Measurements from ENCODE around the gene LYAR.
A peak's percentile ranks its signal among the peaks of the same experiment; 100 is the strongest.
"Not testable (repeated sequence)": the region's sequence is repeated elsewhere in the genome, so short reads cannot be mapped to it uniquely, and the experiment has no call there.

LYAR gene

GRCh38 chr4:4249866-4250265, 40.1 kb downstream of the LYAR start:
- H3K4me2 ChIP-seq (ENCODE audit: low read length): no peak overlapping the region
- no peak overlapping the region for H3K18ac ChIP-seq (ENCODE audit: low read length)
- DNase-seq: no peak
- no peak overlapping the region for H3K4ac ChIP-seq (ENCODE audit: low read depth, low read length)
- no peak overlapping the region for H3K23ac ChIP-seq (ENCODE audit: low read length)
- no peak overlapping the region for H2BK120ac ChIP-seq (ENCODE audit: insufficient read depth, low read length, poor library complexity)
- WGBS (ENCODE audit: extremely low coverage, insufficient coverage, insufficient read length): no CpG with 5 or more reads among the region's 8 CpGs
- no peak overlapping the region for H2BK12ac ChIP-seq (ENCODE audit: low read length)
- H3K79me1 ChIP-seq (ENCODE audit: low read length): peaks cover 8% of the 10 kb centered on the region
- H4K12ac ChIP-seq (ENCODE audit: low read depth, low read length): no peak overlapping the region
- no peak overlapping the region for H4K8ac ChIP-seq (ENCODE audit: low read depth, low read length)
- no peak overlapping the region for H3K9ac ChIP-seq (ENCODE audit: low read length)
- H3K27me3 ChIP-seq (ENCODE audit: insufficient read depth, low read length): no peaks in the 10 kb centered on the region
- H3K9me3 ChIP-seq (ENCODE audit: insufficient read depth, low read depth, low read length): no peaks in the 10 kb centered on the region
- peaks cover 0 to 5% of the 10 kb centered on the region in 2 experiments for H3K36me3 ChIP-seq (ENCODE audit: control insufficient read depth in 1 of 2, insufficient read depth in 2 of 2, low read length in 2 of 2)
- H3K4me1 ChIP-seq (ENCODE audit: control insufficient read depth in 1 of 2, insufficient read depth in 2 of 2, low read length in 2 of 2): peaks cover 3 to 8% of the 10 kb centered on the region in 2 experiments
- no peak overlapping the region for H2BK5ac ChIP-seq (ENCODE audit: low read depth, low read length, poor library complexity)
- no peak overlapping the region for H2AK5ac ChIP-seq (ENCODE audit: low read length)
- no peak overlapping the region for H4K91ac ChIP-seq (ENCODE audit: low read depth, low read length)
- H3K14ac ChIP-seq (ENCODE audit: low read length): no peak overlapping the region
- peaks cover 4% of the 10 kb centered on the region for H3K79me2 ChIP-seq (ENCODE audit: control insufficient read depth, insufficient read depth, low read length, poor library complexity)
- no peak overlapping the region for H2AFZ ChIP-seq (ENCODE audit: insufficient read depth, low read length, poor library complexity)
- no peak overlapping the region for H3K4me3 ChIP-seq (ENCODE audit: low read depth, low read length)
- no peak overlapping the region for H3K27ac ChIP-seq (ENCODE audit: low read depth, low read length)

GRCh38 chr4:4249342-4249741, 40.6 kb downstream of the LYAR start:
- H4K12ac ChIP-seq (ENCODE audit: low read depth, low read length); H3K27me3 ChIP-seq (ENCODE audit: insufficient read depth, low read length); H2AFZ ChIP-seq (ENCODE audit: insufficient read depth, low read length, poor library complexity); H3K4me2 ChIP-seq (ENCODE audit: low read length); H3K18ac ChIP-seq (ENCODE audit: low read length); H2AK5ac ChIP-seq (ENCODE audit: low read length); H3K14ac ChIP-seq (ENCODE audit: low read length); H3K79me1 ChIP-seq (ENCODE audit: low read length); DNase-seq; H2BK120ac ChIP-seq (ENCODE audit: insufficient read depth, low read length, poor library complexity); H3K23ac ChIP-seq (ENCODE audit: low read length); H4K91ac ChIP-seq (ENCODE audit: low read depth, low read length); H3K4me3 ChIP-seq (ENCODE audit: low read depth, low read length); H2BK12ac ChIP-seq (ENCODE audit: low read length); H3K79me2 ChIP-seq (ENCODE audit: control insufficient read depth, insufficient read depth, low read length, poor library complexity); H2BK5ac ChIP-seq (ENCODE audit: low read depth, low read length, poor library complexity); H3K4me1 ChIP-seq (ENCODE audit: control insufficient read depth in 1 of 2, insufficient read depth in 2 of 2, low read length in 2 of 2); H3K4ac ChIP-seq (ENCODE audit: low read depth, low read length); H3K9me3 ChIP-seq (ENCODE audit: insufficient read depth, low read depth, low read length); H3K9ac ChIP-seq (ENCODE audit: low read length); H3K27ac ChIP-seq (ENCODE audit: low read depth, low read length): not testable (repeated sequence)
- Histone ChIP-seq H4K8ac (ENCODE audit: low read depth, low read length) (peak overlapping the region; percentile 20), H3K36me3 (ENCODE audit: control insufficient read depth in 1 of 2, insufficient read depth in 2 of 2, low read length in 2 of 2) (peaks cover 3 to 10% of the 10 kb centered on the region in 2 experiments)
- 100% methylated on average over 1 of the region's 15 CpGs for WGBS (ENCODE audit: extremely low coverage, insufficient coverage, insufficient read length)

GRCh38 chr4:4248885-4249203, 41.1 kb downstream of the LYAR start:
- Histone ChIP-seq H3K36me3 (ENCODE audit: control insufficient read depth in 1 of 2, insufficient read depth in 2 of 2, low read length in 2 of 2) (peaks cover 8 to 15% of the 10 kb centered on the region in 2 experiments), H3K27ac (ENCODE audit: low read depth, low read length) (peak overlapping the region; percentile 79), H3K9me3 (ENCODE audit: insufficient read depth, low read depth, low read length) (no peaks in the 10 kb centered on the region), H3K14ac (ENCODE audit: low read length) (peak overlapping the region; percentile 21), H3K9ac (ENCODE audit: low read length) (no peak overlapping the region), H4K8ac (ENCODE audit: low read depth, low read length) (peak overlapping the region; percentile 99), H3K18ac (ENCODE audit: low read length) (no peak overlapping the region), H2BK5ac (ENCODE audit: low read depth, low read length, poor library complexity) (no peak overlapping the region), H3K23ac (ENCODE audit: low read length) (no peak overlapping the region), H3K79me1 (ENCODE audit: low read length) (peaks cover 8% of the 10 kb centered on the region), H4K12ac (ENCODE audit: low read depth, low read length) (peak overlapping the region; percentile 25), H3K4ac (ENCODE audit: low read depth, low read length) (peak overlapping the region; percentile 0), H3K4me1 (ENCODE audit: control insufficient read depth in 1 of 2, insufficient read depth in 2 of 2, low read length in 2 of 2) (peaks cover 3 to 8% of the 10 kb centered on the region in 2 experiments), H2AFZ (ENCODE audit: insufficient read depth, low read length, poor library complexity) (peak overlapping the region; percentile 12), H2BK120ac (ENCODE audit: insufficient read depth, low read length, poor library complexity) (no peak overlapping the region), H4K91ac (ENCODE audit: low read depth, low read length) (peak overlapping the region; percentile 53), H3K79me2 (ENCODE audit: control insufficient read depth, insufficient read depth, low read length, poor library complexity) (peaks cover 4% of the 10 kb centered on the region), H3K27me3 (ENCODE audit: insufficient read depth, low read length) (no peaks in the 10 kb centered on the region), H2BK12ac (ENCODE audit: low read length) (no peak overlapping the region), H3K4me3 (ENCODE audit: low read depth, low read length) (peak overlapping the region; percentile 91), H2AK5ac (ENCODE audit: low read length) (no peak overlapping the region), H3K4me2 (ENCODE audit: low read length) (peak overlapping the region; percentile 75)
- WGBS (ENCODE audit: extremely low coverage, insufficient coverage, insufficient read length): no CpG with 5 or more reads among the region's 10 CpGs
- no peak for DNase-seq

- peak within 1 kb of the TSS; percentile 93 for H4K91ac ChIP-seq (ENCODE audit: low read depth, low read length)
- peak within 1 kb of the TSS; percentile 82 for H2BK120ac ChIP-seq (ENCODE audit: insufficient read depth, low read length, poor library complexity)
- H3K79me1 ChIP-seq (ENCODE audit: low read length): peaks cover 8% of the 10 kb centered on the region
- peak within 1 kb of the TSS; percentile 96 for H3K9ac ChIP-seq (ENCODE audit: low read length)
- no peak within 1 kb of the TSS for H2AK5ac ChIP-seq (ENCODE audit: low read length)
- peak within 1 kb of the TSS; percentile 88 for H3K18ac ChIP-seq (ENCODE audit: low read length)
- H3K23ac ChIP-seq (ENCODE audit: low read length): no peak within 1 kb of the TSS
- peak; percentile 91 to 97 for DNase-seq
- peak within 1 kb of the TSS; percentile 80 for H3K4ac ChIP-seq (ENCODE audit: low read depth, low read length)
- H3K4me2 ChIP-seq (ENCODE audit: low read length): peak within 1 kb of the TSS; percentile 75
- H3K79me2 ChIP-seq (ENCODE audit: control insufficient read depth, insufficient read depth, low read length, poor library complexity): peaks cover 4% of the 10 kb centered on the region
- H3K4me3 ChIP-seq (ENCODE audit: low read depth, low read length): peak within 1 kb of the TSS; percentile 91
- no peaks in the 10 kb centered on the region for H3K27me3 ChIP-seq (ENCODE audit: insufficient read depth, low read length)
- H3K9me3 ChIP-seq (ENCODE audit: insufficient read depth, low read depth, low read length): no peaks in the 10 kb centered on the region
- H3K4me1 ChIP-seq (ENCODE audit: control insufficient read depth in 1 of 2, insufficient read depth in 2 of 2, low read length in 2 of 2): peaks cover 3 to 8% of the 10 kb centered on the region in 2 experiments
- H3K36me3 ChIP-seq (ENCODE audit: control insufficient read depth in 1 of 2, insufficient read depth in 2 of 2, low read length in 2 of 2): peaks cover 11 to 16% of the 10 kb centered on the region in 2 experiments
- H3K27ac ChIP-seq (ENCODE audit: low read depth, low read length): peak within 1 kb of the TSS; percentile 79
- H3K14ac ChIP-seq (ENCODE audit: low read length): peak within 1 kb of the TSS; percentile 96
- WGBS (ENCODE audit: extremely low coverage, insufficient coverage, insufficient read length): no CpG with 5 or more reads among the region's 62 CpGs
- H2BK5ac ChIP-seq (ENCODE audit: low read depth, low read length, poor library complexity): peak within 1 kb of the TSS; percentile 67
- H4K12ac ChIP-seq (ENCODE audit: low read depth, low read length): peak within 1 kb of the TSS; percentile 96
- peak within 1 kb of the TSS; percentile 99 for H4K8ac ChIP-seq (ENCODE audit: low read depth, low read length)
- no peak within 1 kb of the TSS for H2BK12ac ChIP-seq (ENCODE audit: low read length)
- H2AFZ ChIP-seq (ENCODE audit: insufficient read depth, low read length, poor library complexity): peak within 1 kb of the TSS; percentile 100
Observed at GRCh38 chr4:4248029-4248884, 41.7 kb downstream of the LYAR start, which contains the start of gene TMEM128. Gene TMEM128, minus strand, starts transcription at chr4:4248223. Its CDS starts 21 bp downstream, at chr4:4248202.

Data from trophoblast cell (in vitro differentiated cells and primary cell).